GM13977 (cell line): Measurements from ENCODE around the gene DPRX.
"Not testable (repeated sequence)": the region's sequence is repeated elsewhere in the genome, so short reads cannot be mapped to it uniquely, and the experiment has no call there.

Experiments used
- DNase-seq: peaks from one replicate; pipeline ENCODE4 v3.0.0; 2012; ENCODE audit warnings: low spot score
- CTCF ChIP-seq: IDR thresholded peaks from 2 replicates; pipeline ENCODE4 v1.5.1; 2012; ENCODE audit warnings: mild to moderate bottlenecking, control low read depth; ENCODE audit not compliant: insufficient read depth; ENCODE audit errors: extremely low read depth, missing control alignments
- in situ Hi-C: fragments of 300-500 bp; cut with MboI; formaldehyde crosslinking; loops from one replicate; pipeline ENCODE4 v1.12.0; 2022; ENCODE audit warnings: low sequenced_read_pairs, low pct_unique_long_range_greater_than_20kb, mixed read lengths, inconsistent platforms; ENCODE audit not compliant: unreplicated experiment

DPRX gene

GRCh38 chr19:53660584-53660983 is 28.8 kb downstream of the DPRX start:
- no peak for DNase-seq
- in situ Hi-C loops = no loop called here
- no peak for TF ChIP-seq CTCF

- TF ChIP-seq CTCF = no peak
- in situ Hi-C loops = no loop called here
- no peak for DNase-seq
Observed at GRCh38 chr19:53662209-53662608, 30.4 kb downstream of the DPRX start.

- TF ChIP-seq CTCF = no peak
- DNase-seq = no peak
- in situ Hi-C loops = no loop called here
Observed at GRCh38 chr19:53664152-53664551, 32.4 kb downstream of the DPRX start.

- DNase-seq = no peak
- no peak for TF ChIP-seq CTCF
- in situ Hi-C loops = no loop called here
Observed at GRCh38 chr19:53664760-53665159, 33.0 kb downstream of the DPRX start.

- in situ Hi-C loops, DNase-seq: not testable (repeated sequence)
Observed at GRCh38 chr19:53666331-53666730, 34.5 kb downstream of the DPRX start.

- in situ Hi-C loops, DNase-seq: not testable (repeated sequence)
Observed at GRCh38 chr19:53668804-53669203, 37.0 kb downstream of the DPRX start.

- no peak for TF ChIP-seq CTCF
- in situ Hi-C loops = no loop called here
- no peak for DNase-seq
Observed at GRCh38 chr19:53670345-53670744, 38.5 kb downstream of the DPRX start.

- DNase-seq = no peak
Observed at GRCh38 chr19:53671663-53672062, 39.9 kb downstream of the DPRX start.

More at GRCh38 chr19:53671663-53672062, 39.9 kb downstream of the DPRX start:
- no peak for TF ChIP-seq CTCF
- in situ Hi-C loops = no loop called here
